GM18870 (cell line): Measurements from ENCODE around the gene CBFB.

Source experiments
- ATAC-seq: cut with Tn5 transposase; IDR thresholded peaks from one replicate; pipeline ENCODE4 v1.9.1; 2021; ENCODE audit warnings: moderate library complexity; ENCODE audit not compliant: unreplicated experiment

CBFB gene

GRCh38 chr16:67091906-67092566 is 63.1 kb downstream of the CBFB start:
- no peak for ATAC-seq

- no peak for ATAC-seq
These were observed 64.3 kb downstream of the CBFB start for GRCh38 chr16:67093098-67093726.

- ATAC-seq, result no peak
These were observed 69.7 kb downstream of the CBFB start for GRCh38 chr16:67098599-67098998.

GRCh38 chr16:67100569-67101310 is 71.8 kb downstream of the CBFB start:
- ATAC-seq, result no peak

GRCh38 chr16:67101311-67102082 is 72.5 kb downstream of the CBFB start:
- ATAC-seq, result no peak

- no peak for ATAC-seq
These were observed 75.1 kb downstream of the CBFB start for GRCh38 chr16:67104061-67104460.

- ATAC-seq, result no peak
These were observed 75.9 kb downstream of the CBFB start for GRCh38 chr16:67104845-67105244.

- no peak for ATAC-seq
These were observed 76.3 kb downstream of the CBFB start for GRCh38 chr16:67105246-67105645.

GRCh38 chr16:67105881-67106280 is 76.9 kb downstream of the CBFB start:
- ATAC-seq, result no peak

- ATAC-seq, result no peak
These were observed 79.5 kb downstream of the CBFB start for GRCh38 chr16:67108489-67108888.

- ATAC-seq, result no peak
These were observed 80.0 kb downstream of the CBFB start for GRCh38 chr16:67108931-67109406.

GRCh38 chr16:67109407-67110135 is 80.6 kb downstream of the CBFB start, which contains the start of gene PHAF1:
Gene PHAF1 (plus strand): TSS chr16:67109941. CDS start chr16:67110176, 235 bp downstream.
- peak; percentile 57 for ATAC-seq

- no peak for ATAC-seq
These were observed 83.0 kb downstream of the CBFB start for GRCh38 chr16:67111951-67112444.

- no peak for ATAC-seq
These were observed 83.8 kb downstream of the CBFB start for GRCh38 chr16:67112591-67113399.

GRCh38 chr16:67114793-67115192 is 85.8 kb downstream of the CBFB start:
- ATAC-seq, result no peak

GRCh38 chr16:67115639-67116038 is 86.7 kb downstream of the CBFB start:
- ATAC-seq, result no peak

GRCh38 chr16:67116388-67117311 is 87.7 kb downstream of the CBFB start:
- no peak for ATAC-seq

GRCh38 chr16:67117716-67118115 is 88.8 kb downstream of the CBFB start:
- no peak for ATAC-seq
